WTC11 (cell line): ENCODE measurements around the gene PSMD12.

Experiments
- AFF4 ChIP-seq: sonication (generic); formaldehyde crosslinking; IDR thresholded peaks from 2 replicates; pipeline ENCODE4 v1.8.1; 2023; ENCODE audit warnings: mild to moderate bottlenecking, missing genetic modification reagents, borderline replicate concordance
- ATF3 ChIP-seq: sonication (generic); formaldehyde crosslinking; conservative IDR thresholded peaks from 2 replicates; pipeline ENCODE4 v1.8.1; 2022; ENCODE audit warnings: mild to moderate bottlenecking, missing genetic modification reagents
- E2F1 ChIP-seq: sonication (generic); formaldehyde crosslinking; IDR thresholded peaks from 2 replicates; pipeline ENCODE4 v1.8.0; 2022; ENCODE audit warnings: mild to moderate bottlenecking, missing genetic modification reagents
- FOXK1 ChIP-seq: sonication (generic); formaldehyde crosslinking; IDR thresholded peaks from 2 replicates; pipeline ENCODE4 v1.8.0; 2022; ENCODE audit warnings: mild to moderate bottlenecking, moderate library complexity, missing genetic modification reagents
- IRF1 ChIP-seq: sonication (generic); formaldehyde crosslinking; IDR thresholded peaks from 2 replicates; pipeline ENCODE4 v1.8.0; 2023; ENCODE audit warnings: missing genetic modification reagents
- NR2C2 ChIP-seq: sonication (generic); formaldehyde crosslinking; IDR thresholded peaks from 2 replicates; pipeline ENCODE4 v1.8.0; 2022; ENCODE audit warnings: mild to moderate bottlenecking, missing genetic modification reagents
- ZNF317 ChIP-seq: sonication (generic); formaldehyde crosslinking; IDR thresholded peaks from 2 replicates; pipeline ENCODE4 v1.8.1; 2023; ENCODE audit warnings: low read depth, mild to moderate bottlenecking, moderate library complexity, missing genetic modification reagents, borderline replicate concordance
- TF ChIP-seq, protein P1 (sequence below): fragments of 200-600 bp; IDR thresholded peaks from 2 replicates; pipeline ENCODE4 v1.8.0; 2022; ENCODE audit warnings: antibody characterized with exemption

DNA sequence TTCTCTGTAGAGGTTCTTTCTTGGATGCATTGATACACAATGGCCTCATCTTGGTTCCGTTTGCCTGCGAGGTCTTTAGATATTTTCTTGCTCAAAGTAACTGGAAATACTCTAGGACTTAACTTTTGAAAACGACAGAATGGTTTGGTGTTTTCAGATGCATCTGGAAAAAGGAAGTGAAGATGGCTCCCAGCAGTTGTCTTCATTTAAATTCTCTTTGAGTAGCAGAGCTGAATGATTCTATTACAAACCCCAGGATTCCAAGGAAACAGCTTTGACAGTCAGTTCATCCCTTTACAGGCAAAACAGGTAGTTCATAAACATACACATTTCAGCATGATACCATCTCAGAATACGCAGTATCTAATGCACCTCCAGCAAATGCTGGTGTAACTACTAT is 54.8 kb downstream of the PSMD12 start:
- TF ChIP-seq FOXK1 (CRISPR knock-in tag) (no peak), IRF1 (CRISPR knock-in tag) (no peak), ATF3 (no peak), E2F1 (CRISPR knock-in tag) (no peak), AFF4 (no peak), ZNF317 (CRISPR knock-in tag) (no peak), NR2C2 (CRISPR knock-in tag) (no peak)
- TF ChIP-seq, protein P1, sequence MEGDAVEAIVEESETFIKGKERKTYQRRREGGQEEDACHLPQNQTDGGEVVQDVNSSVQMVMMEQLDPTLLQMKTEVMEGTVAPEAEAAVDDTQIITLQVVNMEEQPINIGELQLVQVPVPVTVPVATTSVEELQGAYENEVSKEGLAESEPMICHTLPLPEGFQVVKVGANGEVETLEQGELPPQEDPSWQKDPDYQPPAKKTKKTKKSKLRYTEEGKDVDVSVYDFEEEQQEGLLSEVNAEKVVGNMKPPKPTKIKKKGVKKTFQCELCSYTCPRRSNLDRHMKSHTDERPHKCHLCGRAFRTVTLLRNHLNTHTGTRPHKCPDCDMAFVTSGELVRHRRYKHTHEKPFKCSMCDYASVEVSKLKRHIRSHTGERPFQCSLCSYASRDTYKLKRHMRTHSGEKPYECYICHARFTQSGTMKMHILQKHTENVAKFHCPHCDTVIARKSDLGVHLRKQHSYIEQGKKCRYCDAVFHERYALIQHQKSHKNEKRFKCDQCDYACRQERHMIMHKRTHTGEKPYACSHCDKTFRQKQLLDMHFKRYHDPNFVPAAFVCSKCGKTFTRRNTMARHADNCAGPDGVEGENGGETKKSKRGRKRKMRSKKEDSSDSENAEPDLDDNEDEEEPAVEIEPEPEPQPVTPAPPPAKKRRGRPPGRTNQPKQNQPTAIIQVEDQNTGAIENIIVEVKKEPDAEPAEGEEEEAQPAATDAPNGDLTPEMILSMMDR = no peak
